Erythroblast (primary cell): Measurements from ENCODE around the gene RRBP1.

Experiments used
- GATA1 ChIP-seq: IDR thresholded peaks from 2 replicates; pipeline ENCODE4 v1.6.1; 2011; ENCODE audit warnings: low read depth, mild to moderate bottlenecking, control low read depth, low read length, moderate library complexity
- POLR2A ChIP-seq: IDR thresholded peaks from 2 replicates; pipeline ENCODE4 v1.6.1; 2011; ENCODE audit warnings: mild to moderate bottlenecking, low read length

GRCh38 chr20:17584689-17585088, 97.4 kb downstream of the RRBP1 start:
- TF ChIP-seq POLR2A = no peak
- no peak for TF ChIP-seq GATA1
